Erythroblast (primary cell): Measurements from ENCODE around the gene NUDCD3.

Experiments
- GATA1 ChIP-seq: IDR thresholded peaks from 2 replicates; pipeline ENCODE4 v1.6.1; 2011; ENCODE audit warnings: low read depth, mild to moderate bottlenecking, control low read depth, low read length, moderate library complexity
- POLR2A ChIP-seq: IDR thresholded peaks from 2 replicates; pipeline ENCODE4 v1.6.1; 2011; ENCODE audit warnings: mild to moderate bottlenecking, low read length

GRCh38 chr7:44471850-44472249, 18.6 kb downstream of the NUDCD3 start:
- no peak for TF ChIP-seq POLR2A
- no peak for TF ChIP-seq GATA1
